ENCODE results near the gene C6orf15. TPM values are rescaled to one million over a fixed set of nuclear protein-coding genes. Genes with fewer than 3 reads are reported as not detected.
A peak's percentile ranks its signal among the peaks of the same experiment; 100 is the strongest.

Gene C6orf15
- total RNA-seq, 2 donors from 2014 or later: 0.51 TPM; not detected in 1

DNA sequence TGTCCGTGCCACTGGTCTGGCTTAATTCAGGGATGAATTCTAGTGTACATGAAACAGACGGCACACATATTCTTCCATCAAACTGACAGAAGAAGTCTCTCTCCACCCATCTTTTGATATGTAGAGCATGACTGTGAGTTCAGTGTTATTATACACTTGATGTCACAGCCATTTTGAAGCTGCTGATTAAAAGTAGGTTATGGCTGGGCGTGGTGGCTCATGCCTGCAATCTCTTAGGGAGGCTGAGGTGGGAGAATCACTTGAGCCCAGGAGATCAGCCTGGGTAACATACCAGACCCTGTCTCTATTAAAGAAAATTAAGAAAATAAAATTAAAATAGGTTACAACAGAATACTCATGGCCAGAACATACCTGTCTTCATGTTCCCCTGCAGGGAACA is 20.7 kb downstream of the C6orf15 start:
- Histone ChIP-seq H3K27me3 (replicated peaks; ENCODE audit: insufficient read depth) (no peaks in the 10 kb centered on the region), H3K36me3 (no peaks in the 10 kb centered on the region), H3K9me3 (no peaks in the 10 kb centered on the region), H3K27ac (no peak overlapping the region), H3K4me1 (replicated peaks) (no peaks in the 10 kb centered on the region), H3K4me3 (no peak overlapping the region)
- intact Hi-C loops (cut with DNase I): no loop called here
- 64% methylated on average over 3 of the region's 3 CpGs for WGBS
- TF ChIP-seq POLR2AphosphoS5 (IDR thresholded peaks at IDR 0.05): no peak
- TF ChIP-seq POLR2A (IDR thresholded peaks at IDR 0.05): no peak
- TF ChIP-seq, protein P1, sequence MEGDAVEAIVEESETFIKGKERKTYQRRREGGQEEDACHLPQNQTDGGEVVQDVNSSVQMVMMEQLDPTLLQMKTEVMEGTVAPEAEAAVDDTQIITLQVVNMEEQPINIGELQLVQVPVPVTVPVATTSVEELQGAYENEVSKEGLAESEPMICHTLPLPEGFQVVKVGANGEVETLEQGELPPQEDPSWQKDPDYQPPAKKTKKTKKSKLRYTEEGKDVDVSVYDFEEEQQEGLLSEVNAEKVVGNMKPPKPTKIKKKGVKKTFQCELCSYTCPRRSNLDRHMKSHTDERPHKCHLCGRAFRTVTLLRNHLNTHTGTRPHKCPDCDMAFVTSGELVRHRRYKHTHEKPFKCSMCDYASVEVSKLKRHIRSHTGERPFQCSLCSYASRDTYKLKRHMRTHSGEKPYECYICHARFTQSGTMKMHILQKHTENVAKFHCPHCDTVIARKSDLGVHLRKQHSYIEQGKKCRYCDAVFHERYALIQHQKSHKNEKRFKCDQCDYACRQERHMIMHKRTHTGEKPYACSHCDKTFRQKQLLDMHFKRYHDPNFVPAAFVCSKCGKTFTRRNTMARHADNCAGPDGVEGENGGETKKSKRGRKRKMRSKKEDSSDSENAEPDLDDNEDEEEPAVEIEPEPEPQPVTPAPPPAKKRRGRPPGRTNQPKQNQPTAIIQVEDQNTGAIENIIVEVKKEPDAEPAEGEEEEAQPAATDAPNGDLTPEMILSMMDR (IDR thresholded peaks at IDR 0.05): no peak
- DNase-seq (ENCODE audit: low spot score): no peak

- no peak for TF ChIP-seq POLR2AphosphoS5 (IDR thresholded peaks at IDR 0.05)
- TF ChIP-seq POLR2A (IDR thresholded peaks at IDR 0.05): no peak
- no peaks in the 10 kb centered on the region for H3K36me3 ChIP-seq
- no peaks in the 10 kb centered on the region for H3K9me3 ChIP-seq
- H3K4me1 ChIP-seq (replicated peaks): no peaks in the 10 kb centered on the region
- H3K27ac ChIP-seq: no peak overlapping the region
- H3K4me3 ChIP-seq: no peak overlapping the region
- H3K27me3 ChIP-seq (replicated peaks; ENCODE audit: insufficient read depth): no peaks in the 10 kb centered on the region
- intact Hi-C loops (cut with DNase I): no loop called here
- WGBS: 94% methylated on average over 6 of the region's 6 CpGs
- no peak for DNase-seq (ENCODE audit: low spot score)
Observed at GRCh38 chr6:31090973-31091364, 21.4 kb downstream of the C6orf15 start.

GRCh38 chr6:31090275-31090972 is 22.0 kb downstream of the C6orf15 start:
- Histone ChIP-seq H3K4me1 (replicated peaks) (no peaks in the 10 kb centered on the region), H3K36me3 (no peaks in the 10 kb centered on the region), H3K27ac (no peak overlapping the region), H3K9me3 (no peaks in the 10 kb centered on the region), H3K27me3 (replicated peaks; ENCODE audit: insufficient read depth) (no peaks in the 10 kb centered on the region), H3K4me3 (no peak overlapping the region)
- intact Hi-C loops (cut with DNase I): no loop called here
- no peak for DNase-seq (ENCODE audit: low spot score)
- TF ChIP-seq POLR2AphosphoS5 (IDR thresholded peaks at IDR 0.05) (no peak), POLR2A (IDR thresholded peaks at IDR 0.05) (no peak)
- TF ChIP-seq, protein P1 (IDR thresholded peaks at IDR 0.05): no peak
- 89% methylated on average over 3 of the region's 3 CpGs for WGBS

GRCh38 chr6:31087494-31088089 is 24.8 kb downstream of the C6orf15 start:
- WGBS: 13% methylated on average over 14 of the region's 14 CpGs
- intact Hi-C loops (cut with DNase I): loop anchor here (5.0 kb wide), 1 partner anchor 260 kb away; no protein-coding TSS in a partner anchor
- no peak overlapping the region for H3K27ac ChIP-seq

GRCh38 chr6:31086788-31087440 is 25.5 kb downstream of the C6orf15 start:
- no peak overlapping the region for H3K27ac ChIP-seq
- no peaks in the 10 kb centered on the region for H3K4me1 ChIP-seq (replicated peaks)
- DNase-seq (ENCODE audit: low spot score): no peak
- H3K36me3 ChIP-seq: no peaks in the 10 kb centered on the region
- H3K27me3 ChIP-seq (replicated peaks; ENCODE audit: insufficient read depth): no peaks in the 10 kb centered on the region
- no peak overlapping the region for H3K4me3 ChIP-seq
- intact Hi-C loops (cut with DNase I): loop anchor here (5.0 kb wide), 1 partner anchor 260 kb away; no protein-coding TSS in a partner anchor
- no peaks in the 10 kb centered on the region for H3K9me3 ChIP-seq
- TF ChIP-seq POLR2AphosphoS5 (IDR thresholded peaks at IDR 0.05) (no peak), POLR2A (IDR thresholded peaks at IDR 0.05) (no peak)
- TF ChIP-seq, protein P1 (IDR thresholded peaks at IDR 0.05): no peak
- 8% methylated on average over 7 of the region's 7 CpGs for WGBS

More at GRCh38 chr6:31087494-31088089, 24.8 kb downstream of the C6orf15 start:
- peak; percentile 88 for DNase-seq (ENCODE audit: low spot score)
- Histone ChIP-seq H3K4me3 (no peak overlapping the region), H3K36me3 (no peaks in the 10 kb centered on the region), H3K27me3 (replicated peaks; ENCODE audit: insufficient read depth) (no peaks in the 10 kb centered on the region), H3K4me1 (replicated peaks) (no peaks in the 10 kb centered on the region), H3K9me3 (no peaks in the 10 kb centered on the region)
- TF ChIP-seq, protein P1 (IDR thresholded peaks at IDR 0.05): peak; percentile 65 to 86 (median 84)
- TF ChIP-seq POLR2A (IDR thresholded peaks at IDR 0.05) (no peak), POLR2AphosphoS5 (IDR thresholded peaks at IDR 0.05) (peak; percentile 58)

All from prostate gland (tissue), 2 donors.